Neural cell (in vitro differentiated cells): ENCODE data around the gene GASK1A. TPM values are rescaled to one million over a fixed set of nuclear protein-coding genes. Genes with fewer than 3 reads are reported as not detected.

ENCODE experiments used
- H2AFZ ChIP-seq: fragments of 200-600, 300-800 bp; sonication (generic), shearing (Covaris generic); 2 replicates; pipeline ENCODE4 v1.6.0; 2014; ENCODE audit warnings: low read depth, mild to moderate bottlenecking, antibody characterized with exemption, low read length, moderate library complexity
- H3F3A ChIP-seq: fragments of 200-600 bp; shearing (Covaris generic); 2 replicates; pipeline ENCODE4 v1.6.1; 2016; ENCODE audit warnings: mild to moderate bottlenecking, moderate library complexity, mixed read lengths, antibody characterized with exemption, low read length; ENCODE audit not compliant: insufficient read depth, poor library complexity, severe bottlenecking
- H3K27ac ChIP-seq: fragments of 200-600, 300-800 bp; sonication (generic), shearing (Covaris generic); 2 replicates; pipeline ENCODE4 v1.5.1; 2014; ENCODE audit warnings: mild to moderate bottlenecking, low read length, moderate library complexity
- H3K27me3 ChIP-seq: fragments of 300-800, 200-600 bp; sonication (generic), shearing (Covaris generic); 2 replicates; pipeline ENCODE4 v1.6.0; 2014; ENCODE audit warnings: mild to moderate bottlenecking, low read depth, low read length, moderate library complexity; ENCODE audit not compliant: insufficient read depth
- H3K36me3 ChIP-seq: fragments of 300-800, 200-600 bp; sonication (generic), shearing (Covaris generic); 2 replicates; pipeline ENCODE4 v1.5.1; 2014; ENCODE audit warnings: mild to moderate bottlenecking, antibody characterized with exemption, low read length, moderate library complexity; ENCODE audit not compliant: insufficient read depth
- H3K4me2 ChIP-seq: fragments of 300-800, 200-600 bp; sonication (generic), shearing (Covaris generic); 2 replicates; pipeline ENCODE4 v1.6.0; 2014; ENCODE audit warnings: mild to moderate bottlenecking, low read length
- H3K4me3 ChIP-seq: fragments of 300-800, 200-600 bp; sonication (generic), shearing (Covaris generic); 2 replicates; pipeline ENCODE4 v1.5.1; 2014; ENCODE audit warnings: mild to moderate bottlenecking, low read length, moderate library complexity
- H3K79me2 ChIP-seq: fragments of 200-600 bp; shearing (Covaris generic); replicated peaks from 2 replicates; pipeline ENCODE4 v1.6.0; 2014; ENCODE audit warnings: mild to moderate bottlenecking, low read length, moderate library complexity; ENCODE audit not compliant: insufficient read depth
- H3K9ac ChIP-seq: fragments of 300-800, 200-600 bp; sonication (generic), shearing (Covaris generic); 2 replicates; pipeline ENCODE4 v1.6.1; 2016; ENCODE audit warnings: mild to moderate bottlenecking, low read length, mixed read lengths
- H3K9me2 ChIP-seq: fragments of 200-600 bp; shearing (Covaris generic); 2 replicates; pipeline ENCODE4 v1.6.1; 2016; ENCODE audit warnings: mild to moderate bottlenecking, low read length, mixed read lengths; ENCODE audit not compliant: insufficient read depth
- H3K9me3 ChIP-seq: fragments of 200-600, 300-800 bp; sonication (generic), shearing (Covaris generic); 2 replicates; pipeline ENCODE4 v1.6.1; 2016; ENCODE audit warnings: mild to moderate bottlenecking, mixed run types, low read length, moderate library complexity, mixed read lengths
- H4K20me1 ChIP-seq: fragments of 200-600 bp; shearing (Covaris generic); 2 replicates; pipeline ENCODE4 v1.6.1; 2016; ENCODE audit warnings: mild to moderate bottlenecking, mixed run types; ENCODE audit not compliant: insufficient read depth
- CTCF ChIP-seq: fragments of 450-650 bp; IDR thresholded peaks from 2 replicates; pipeline ENCODE4 v1.5.1; 2014; ENCODE audit warnings: antibody characterized with exemption, mild to moderate bottlenecking, moderate library complexity; ENCODE audit not compliant: poor library complexity, severe bottlenecking
- EP300 ChIP-seq: fragments of 450-650 bp; conservative IDR thresholded peaks from 2 replicates; pipeline ENCODE4 v1.6.1; 2014; ENCODE audit warnings: antibody characterized with exemption, mild to moderate bottlenecking, moderate library complexity; ENCODE audit not compliant: poor library complexity, severe bottlenecking
- EZH2 ChIP-seq: fragments of 200-600, 300-800 bp; shearing (Covaris generic), sonication (generic); IDR thresholded peaks from 2 replicates; pipeline ENCODE4 v1.6.1; 2014; ENCODE audit warnings: antibody characterized with exemption, low read length, borderline replicate concordance, mild to moderate bottlenecking; ENCODE audit not compliant: insufficient read depth, poor library complexity, severe bottlenecking
- MXI1 ChIP-seq: fragments of 450-650 bp; conservative IDR thresholded peaks from 2 replicates; pipeline ENCODE4 v1.6.1; 2014; ENCODE audit warnings: antibody characterized with exemption, mild to moderate bottlenecking; ENCODE audit not compliant: poor library complexity, severe bottlenecking
- POLR2AphosphoS5 ChIP-seq: IDR thresholded peaks from 2 replicates; pipeline ENCODE4 v1.6.1; 2012
- RAD21 ChIP-seq: fragments of 450-650 bp; conservative IDR thresholded peaks from 2 replicates; pipeline ENCODE4 v1.6.1; 2014; ENCODE audit warnings: antibody characterized with exemption, mild to moderate bottlenecking, moderate library complexity
- REST ChIP-seq: IDR thresholded peaks from 2 replicates; pipeline ENCODE4 v1.6.1; 2012; ENCODE audit warnings: borderline replicate concordance
- SMC3 ChIP-seq: fragments of 450-650 bp; conservative IDR thresholded peaks from 2 replicates; pipeline ENCODE4 v1.6.1; 2014; ENCODE audit warnings: antibody characterized with exemption, mild to moderate bottlenecking, moderate library complexity; ENCODE audit not compliant: poor library complexity
- TAF1 ChIP-seq: IDR thresholded peaks from 2 replicates; pipeline ENCODE4 v1.6.1; 2012; ENCODE audit warnings: low read depth
- polyA plus RNA-seq: library from polyadenylated mRNA; depleted of rRNA; stranded (reverse); fragments of >200 nt; gene quantifications from 2 replicates; pipeline ENCODE4 v1.2.3, GENCODE V29; 2014

Gene GASK1A
- polyA plus RNA-seq, 1 donor from 2014 or later: not detected

- peaks cover 37% of the 10 kb centered on the region for H3K27me3 ChIP-seq
- no peaks in the 10 kb centered on the region for H3K36me3 ChIP-seq
- no peak overlapping the region for H3K4me3 ChIP-seq
- H3K27ac ChIP-seq: no peak overlapping the region
- H3K79me2 ChIP-seq: no peaks in the 10 kb centered on the region
- no peaks in the 10 kb centered on the region for H3K9me2 ChIP-seq
- H3K9me3 ChIP-seq: no peaks in the 10 kb centered on the region
- no peak overlapping the region for H3K4me2 ChIP-seq
- no peak overlapping the region for H2AFZ ChIP-seq
- H3F3A ChIP-seq: no peaks in the 10 kb centered on the region
- H3K9ac ChIP-seq: no peak overlapping the region
- TF ChIP-seq REST (no peak), EP300 (no peak), EZH2 (no peak), POLR2AphosphoS5 (no peak), TAF1 (no peak), MXI1 (no peak), RAD21 (no peak), CTCF (no peak), SMC3 (no peak)
- no peaks in the 10 kb centered on the region for H4K20me1 ChIP-seq
Measured at GRCh38 chr3:42980909-42981308, 1.8 kb downstream of the GASK1A start.

- Histone ChIP-seq H3K9me3 (no peaks in the 10 kb centered on the region), H3K27ac (no peak overlapping the region), H3K4me2 (no peak overlapping the region), H3K9ac (no peak overlapping the region), H3K79me2 (no peaks in the 10 kb centered on the region), H3F3A (no peaks in the 10 kb centered on the region), H3K9me2 (no peaks in the 10 kb centered on the region), H3K27me3 (peaks cover 35% of the 10 kb centered on the region), H4K20me1 (no peaks in the 10 kb centered on the region), H3K4me3 (no peak overlapping the region), H2AFZ (no peak overlapping the region), H3K36me3 (no peaks in the 10 kb centered on the region)
- TF ChIP-seq REST (no peak), MXI1 (no peak), EP300 (no peak), EZH2 (no peak), RAD21 (no peak), TAF1 (no peak), SMC3 (no peak), POLR2AphosphoS5 (no peak), CTCF (no peak)
Measured at GRCh38 chr3:42982645-42983412, 3.7 kb downstream of the GASK1A start.
